NT2/D1 (cell line): ENCODE measurements around the gene SNX12.

Experiments
- DNase-seq: peaks from one replicate; pipeline ENCODE4 v3.0.0-alpha.2; 2011; ENCODE audit warnings: low read depth, low spot score
- H3K27me3 ChIP-seq: 2 replicates; pipeline ENCODE4 v1.6.0; 2011; ENCODE audit warnings: mild to moderate bottlenecking; ENCODE audit not compliant: insufficient read length, insufficient read depth
- H3K36me3 ChIP-seq: 2 replicates; pipeline ENCODE4 v1.6.1; 2011; ENCODE audit warnings: mild to moderate bottlenecking, low read length, mixed read lengths; ENCODE audit not compliant: insufficient read depth, insufficient read length
- H3K4me1 ChIP-seq: 2 replicates; pipeline ENCODE4 v1.5.1; 2011; ENCODE audit not compliant: insufficient read depth, insufficient read length
- H3K4me3 ChIP-seq: 2 replicates; pipeline ENCODE4 v1.5.1; 2011; ENCODE audit warnings: low read depth; ENCODE audit not compliant: insufficient read length
- H3K9ac ChIP-seq: 2 replicates; pipeline ENCODE4 v1.6.0; 2011; ENCODE audit warnings: low read depth; ENCODE audit not compliant: insufficient read length
- H3K9me3 ChIP-seq: 2 replicates; pipeline ENCODE4 v1.5.1; 2011; ENCODE audit warnings: mild to moderate bottlenecking, low read length; ENCODE audit not compliant: insufficient read depth
- SUZ12 ChIP-seq: IDR thresholded peaks from 2 replicates; pipeline ENCODE4 v1.6.1; 2011; ENCODE audit not compliant: insufficient read length, insufficient read depth; ENCODE audit errors: extremely low read depth
- YY1 ChIP-seq: IDR thresholded peaks from 2 replicates; pipeline ENCODE4 v1.6.1; 2011; ENCODE audit not compliant: insufficient read length, insufficient read depth
- ZNF274 ChIP-seq: IDR thresholded peaks from 2 replicates; pipeline ENCODE4 v1.6.1; 2011; ENCODE audit warnings: mild to moderate bottlenecking, low read depth, low read length

Gene SNX12

DNA sequence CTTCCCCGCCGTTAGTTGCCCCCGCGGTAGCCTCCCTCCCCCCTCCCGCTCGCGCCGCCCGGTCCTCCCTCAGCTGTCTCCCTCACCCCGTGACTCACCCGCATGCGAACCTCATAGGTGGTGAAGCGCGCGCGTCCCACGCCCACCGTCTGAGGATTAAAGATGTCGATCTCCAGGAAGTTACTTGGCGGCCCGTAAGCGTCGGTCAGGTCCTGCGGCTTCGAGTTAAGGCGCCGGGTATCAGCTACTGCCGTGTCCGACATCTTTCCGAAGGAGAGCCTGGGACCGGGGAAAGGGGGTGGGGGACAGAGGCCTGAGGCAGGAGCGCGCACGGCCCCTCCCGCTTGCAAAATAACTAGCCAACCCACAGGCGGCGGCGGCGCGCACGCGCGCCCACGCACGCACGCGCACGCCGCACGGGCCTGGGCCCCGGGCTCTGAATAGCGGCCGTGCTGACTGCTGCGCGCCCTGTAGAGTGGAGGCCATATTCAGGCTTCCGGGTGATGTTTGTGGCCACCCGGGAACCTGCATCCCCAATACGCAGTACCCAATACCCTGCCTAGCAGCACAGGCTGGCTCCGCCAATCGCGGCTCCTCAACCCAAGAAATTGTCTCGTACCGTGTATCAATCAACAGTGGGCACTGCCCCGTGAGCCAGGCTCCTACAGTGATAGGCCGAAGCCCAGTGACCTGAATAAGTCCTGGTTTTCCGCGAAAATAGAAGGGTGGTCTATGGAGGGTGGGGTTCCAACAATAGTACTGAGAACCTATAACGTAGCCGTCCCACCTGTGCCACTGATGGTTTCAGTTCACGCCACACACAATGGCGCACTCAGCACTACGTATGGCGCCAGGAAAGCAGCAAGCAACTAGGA, at the start of gene SNX12:
SNX12 (minus strand) TSS at position 291 of the 875 bp plus-strand sequence; CDS start at position 263, 28 bp downstream.
- Histone ChIP-seq H3K36me3 (peaks cover 16% of the 10 kb centered on the region), H3K9me3 (no peaks in the 10 kb centered on the region), H3K27me3 (no peaks in the 10 kb centered on the region), H3K4me3 (peak within 1 kb of the TSS; percentile 84), H3K9ac (peak within 1 kb of the TSS; percentile 90), H3K4me1 (no peaks in the 10 kb centered on the region)
- peak; percentile 88 for DNase-seq
- peak; percentile 38 for TF ChIP-seq YY1
- no peak for TF ChIP-seq SUZ12

DNA sequence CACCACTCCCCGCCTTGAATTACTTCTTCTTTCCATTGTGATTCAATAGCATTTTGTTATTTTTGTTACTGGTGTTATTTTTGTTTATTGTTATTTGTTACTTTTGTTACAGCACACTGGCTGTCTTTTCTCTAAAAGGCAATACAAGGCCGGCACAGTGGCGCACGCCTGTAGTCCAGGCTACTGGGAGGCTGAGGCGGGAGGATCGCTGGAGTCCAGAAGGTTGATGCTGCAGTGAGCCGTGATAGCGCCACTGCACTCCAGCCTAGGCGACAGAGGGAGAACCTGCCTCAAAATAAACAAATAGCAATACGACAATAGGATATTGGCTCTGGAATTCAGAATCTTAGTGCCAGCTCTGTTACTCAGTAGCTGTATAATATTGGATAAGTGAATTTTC, 49.2 kb upstream of the SNX12 start:
- H3K27me3 ChIP-seq: peaks cover 20% of the 10 kb centered on the region
- TF ChIP-seq SUZ12 (no peak), ZNF274 (no peak), YY1 (no peak)
- peak overlapping the region; percentile 21 for H3K9ac ChIP-seq
- no peak for DNase-seq
- no peaks in the 10 kb centered on the region for H3K9me3 ChIP-seq
- peaks cover 29% of the 10 kb centered on the region for H3K36me3 ChIP-seq
- peak overlapping the region; percentile 4 for H3K4me3 ChIP-seq
- peaks cover 3% of the 10 kb centered on the region for H3K4me1 ChIP-seq

DNA sequence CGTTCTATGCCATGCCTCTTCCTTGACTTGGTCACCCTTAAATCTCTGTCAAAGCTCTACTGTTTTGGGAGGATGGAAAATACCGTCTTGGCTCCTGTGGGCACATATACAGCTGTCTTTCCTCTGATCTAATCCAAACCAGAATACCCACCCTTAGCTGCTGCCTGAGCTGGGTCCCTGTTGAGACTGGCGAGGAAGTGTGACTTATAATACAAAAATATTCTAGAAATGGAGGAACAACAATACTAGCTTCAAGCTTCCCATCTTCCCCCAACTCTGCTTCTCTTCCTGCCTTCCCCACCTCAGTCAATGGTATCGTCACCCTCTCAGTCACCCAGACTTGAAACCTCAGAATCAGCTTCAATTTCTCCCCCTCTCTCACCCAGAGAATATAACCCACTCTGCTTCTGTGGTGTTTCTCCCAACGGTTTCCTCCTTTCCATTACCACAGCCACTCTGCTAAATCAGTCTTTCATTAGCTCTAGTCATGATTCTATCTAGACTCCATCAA, 43.8 kb upstream of the SNX12 start:
- Histone ChIP-seq H3K9ac (no peak overlapping the region), H3K4me3 (no peak overlapping the region), H3K9me3 (no peaks in the 10 kb centered on the region), H3K36me3 (no peaks in the 10 kb centered on the region), H3K4me1 (peaks cover 5% of the 10 kb centered on the region), H3K27me3 (peaks cover 36% of the 10 kb centered on the region)
- TF ChIP-seq SUZ12: no peak
- TF ChIP-seq YY1: no peak
- no peak for TF ChIP-seq ZNF274
- no peak for DNase-seq

DNA sequence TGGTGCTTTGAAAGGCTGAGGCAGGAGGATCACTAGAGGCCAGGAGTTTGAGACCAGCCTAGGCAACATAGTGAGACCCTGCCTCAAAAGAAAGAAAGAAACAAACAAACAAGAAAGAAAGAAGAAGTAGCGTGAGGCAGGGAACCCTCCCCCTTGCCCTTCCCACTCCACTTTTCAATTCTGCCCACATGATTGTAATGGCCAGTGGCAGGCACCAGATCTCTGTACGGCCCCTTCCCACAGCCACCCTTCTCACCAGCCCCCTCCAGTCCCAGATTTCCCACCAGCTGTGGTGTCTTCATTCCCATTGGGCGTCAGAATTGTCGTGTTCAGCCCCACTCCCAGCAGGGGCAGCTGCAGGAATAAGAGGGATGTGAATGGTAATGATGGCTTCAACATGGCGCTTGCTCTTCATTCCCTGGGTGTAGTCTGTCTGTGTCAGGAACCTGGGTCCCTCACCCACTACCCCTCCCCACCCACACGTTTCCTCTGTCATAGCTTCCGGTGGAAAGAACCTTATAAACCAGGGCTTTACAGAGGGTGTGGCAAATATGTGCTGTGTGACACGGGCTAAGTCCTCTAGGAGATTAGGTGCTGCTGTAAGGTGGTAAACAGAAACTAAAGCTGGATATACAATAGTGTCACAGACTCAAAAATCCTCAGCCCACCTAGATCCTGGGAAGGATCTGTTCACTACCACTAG, 43.2 kb upstream of the SNX12 start, which contains the start of gene IL2RG:
IL2RG (minus strand) TSS at position 437 of the 703 bp plus-strand sequence; CDS start at position 399, 38 bp downstream.
- Histone ChIP-seq H3K4me3 (no peak within 1 kb of the TSS), H3K36me3 (no peaks in the 10 kb centered on the region), H3K9me3 (no peaks in the 10 kb centered on the region), H3K4me1 (peaks cover 5% of the 10 kb centered on the region), H3K27me3 (peaks cover 36% of the 10 kb centered on the region), H3K9ac (no peak within 1 kb of the TSS)
- DNase-seq: no peak
- no peak for TF ChIP-seq SUZ12
- TF ChIP-seq ZNF274: no peak
- no peak for TF ChIP-seq YY1

DNA sequence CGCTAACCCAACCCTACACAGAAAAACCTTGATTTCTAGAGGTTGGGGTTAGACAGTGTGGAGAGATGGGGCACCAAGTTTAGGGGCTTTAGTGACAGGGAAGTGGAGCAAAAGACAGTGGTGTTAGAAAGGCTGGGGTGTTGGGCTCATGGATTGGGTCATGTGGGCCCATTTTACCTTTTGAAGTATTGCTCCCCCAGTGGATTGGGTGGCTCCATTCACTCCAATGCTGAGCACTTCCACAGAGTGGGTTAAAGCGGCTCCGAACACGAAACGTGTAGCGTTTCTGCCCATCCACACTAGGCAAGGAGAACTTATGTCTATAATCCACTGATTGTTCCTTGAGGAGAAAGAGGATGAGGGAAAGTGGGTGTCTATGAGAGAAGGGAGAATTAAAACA, 40.9 kb upstream of the SNX12 start:
- no peak for TF ChIP-seq SUZ12
- TF ChIP-seq ZNF274: no peak
- TF ChIP-seq YY1: no peak
- Histone ChIP-seq H3K4me3 (no peak overlapping the region), H3K9ac (no peak overlapping the region), H3K9me3 (no peaks in the 10 kb centered on the region), H3K27me3 (peaks cover 29% of the 10 kb centered on the region), H3K4me1 (peaks cover 5% of the 10 kb centered on the region), H3K36me3 (no peaks in the 10 kb centered on the region)
- no peak for DNase-seq

DNA sequence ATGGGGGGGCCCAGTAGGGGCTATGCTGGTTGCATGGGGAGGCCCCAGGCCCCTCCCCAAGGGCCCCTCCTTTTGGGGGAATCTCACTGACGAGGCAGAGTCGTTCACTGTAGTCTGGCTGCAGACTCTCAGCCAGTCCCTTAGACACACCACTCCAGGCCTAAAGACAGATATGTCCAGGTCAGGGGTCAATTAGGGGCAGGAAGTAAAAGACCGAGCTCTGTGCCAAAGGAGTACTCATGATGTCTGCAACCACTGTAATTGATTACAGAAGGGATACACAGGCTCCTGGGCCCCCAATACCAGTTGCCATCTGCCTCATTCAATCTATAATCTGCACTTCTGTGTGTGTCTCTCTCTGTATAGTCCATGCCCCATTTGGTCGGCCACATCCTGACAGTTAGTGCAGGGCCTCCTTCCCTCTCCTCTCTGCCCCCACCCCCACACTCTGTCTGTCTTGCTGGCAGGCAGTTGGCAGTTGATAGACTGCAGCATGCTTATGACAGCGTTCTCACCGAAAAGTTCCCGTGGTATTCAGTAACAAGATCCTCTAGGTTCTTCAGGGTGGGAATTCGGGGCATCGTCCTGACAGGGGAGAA, 39.7 kb upstream of the SNX12 start:
- Histone ChIP-seq H3K4me1 (peaks cover 5% of the 10 kb centered on the region), H3K4me3 (no peak overlapping the region), H3K9ac (no peak overlapping the region), H3K36me3 (no peaks in the 10 kb centered on the region), H3K9me3 (no peaks in the 10 kb centered on the region), H3K27me3 (peaks cover 29% of the 10 kb centered on the region)
- TF ChIP-seq ZNF274: no peak
- TF ChIP-seq SUZ12: no peak
- no peak for TF ChIP-seq YY1
- no peak for DNase-seq

DNA sequence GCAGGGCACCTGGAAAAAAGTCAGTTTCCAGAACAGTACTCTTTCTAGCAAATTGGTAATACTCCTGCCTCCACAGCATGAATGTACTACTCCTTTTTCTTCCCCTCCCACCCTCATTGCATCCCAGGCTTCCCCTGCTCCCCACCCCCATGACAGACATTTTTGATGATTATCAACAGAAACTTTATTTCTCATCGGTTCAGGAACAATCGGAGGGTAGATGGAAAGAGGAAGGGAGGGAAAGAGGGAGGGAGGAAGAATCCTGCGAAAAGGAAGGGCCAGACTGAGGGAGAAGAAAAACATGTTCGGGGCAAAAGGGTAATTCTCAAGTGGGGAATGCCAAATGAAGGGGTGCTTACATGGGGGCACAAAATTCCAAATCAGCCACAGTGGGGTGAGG, 39.1 kb upstream of the SNX12 start:
- H3K9ac ChIP-seq: no peak overlapping the region
- peaks cover 24% of the 10 kb centered on the region for H3K27me3 ChIP-seq
- DNase-seq: no peak
- H3K9me3 ChIP-seq: no peaks in the 10 kb centered on the region
- TF ChIP-seq ZNF274: no peak
- TF ChIP-seq SUZ12: no peak
- no peak for TF ChIP-seq YY1
- no peak overlapping the region for H3K4me3 ChIP-seq
- peaks cover 5% of the 10 kb centered on the region for H3K4me1 ChIP-seq
- H3K36me3 ChIP-seq: no peaks in the 10 kb centered on the region
